Endothelial cell of umbilical vein (primary cell): ENCODE measurements around the gene AIF1.

Experiments used
- EZH2 ChIP-seq: IDR thresholded peaks from 2 replicates; pipeline ENCODE4 v1.6.1; 2012; ENCODE audit warnings: borderline replicate concordance, low read depth, mild to moderate bottlenecking, moderate library complexity, low read length, inconsistent platforms; ENCODE audit not compliant: severe bottlenecking
- POLR2A ChIP-seq: IDR thresholded peaks from 2 replicates; pipeline ENCODE4 v1.6.1; 2012; ENCODE audit warnings: low read depth, mild to moderate bottlenecking, control low read depth, low read length
- POLR2AphosphoS5 ChIP-seq: IDR thresholded peaks from 2 replicates; pipeline ENCODE4 v1.6.1; 2012; ENCODE audit warnings: low read depth, mild to moderate bottlenecking, control low read depth, low read length, moderate library complexity; ENCODE audit not compliant: insufficient read depth
- TF ChIP-seq, protein P1 (sequence below), 2 donors: IDR thresholded peaks; 1 replicate in 1 of 2; 2 replicates in 1 of 2; pipeline ENCODE4 v1.5.1; 2011; ENCODE audit warnings: low read length in 2 of 2, mild to moderate bottlenecking in 2 of 2, moderate library complexity in 2 of 2, control low read depth in 1 of 2, inconsistent platforms in 1 of 2, low read depth in 1 of 2; ENCODE audit not compliant: insufficient read depth in 1 of 2; ENCODE audit errors: extremely low read depth in 1 of 2

- TF ChIP-seq POLR2AphosphoS5 (no peak), EZH2 (no peak), POLR2A (no peak)
- TF ChIP-seq, protein P1, sequence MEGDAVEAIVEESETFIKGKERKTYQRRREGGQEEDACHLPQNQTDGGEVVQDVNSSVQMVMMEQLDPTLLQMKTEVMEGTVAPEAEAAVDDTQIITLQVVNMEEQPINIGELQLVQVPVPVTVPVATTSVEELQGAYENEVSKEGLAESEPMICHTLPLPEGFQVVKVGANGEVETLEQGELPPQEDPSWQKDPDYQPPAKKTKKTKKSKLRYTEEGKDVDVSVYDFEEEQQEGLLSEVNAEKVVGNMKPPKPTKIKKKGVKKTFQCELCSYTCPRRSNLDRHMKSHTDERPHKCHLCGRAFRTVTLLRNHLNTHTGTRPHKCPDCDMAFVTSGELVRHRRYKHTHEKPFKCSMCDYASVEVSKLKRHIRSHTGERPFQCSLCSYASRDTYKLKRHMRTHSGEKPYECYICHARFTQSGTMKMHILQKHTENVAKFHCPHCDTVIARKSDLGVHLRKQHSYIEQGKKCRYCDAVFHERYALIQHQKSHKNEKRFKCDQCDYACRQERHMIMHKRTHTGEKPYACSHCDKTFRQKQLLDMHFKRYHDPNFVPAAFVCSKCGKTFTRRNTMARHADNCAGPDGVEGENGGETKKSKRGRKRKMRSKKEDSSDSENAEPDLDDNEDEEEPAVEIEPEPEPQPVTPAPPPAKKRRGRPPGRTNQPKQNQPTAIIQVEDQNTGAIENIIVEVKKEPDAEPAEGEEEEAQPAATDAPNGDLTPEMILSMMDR (IDR thresholded peaks at IDR 0.05; ENCODE audit: extremely low read depth in 1 of 2, insufficient read depth in 1 of 2, low read depth in 1 of 2, low read length in 2 of 2), result no peak
These were observed 40.6 kb upstream of the AIF1 start for GRCh38 chr6:31574106-31575061.
